Endodermal cell (in vitro differentiated cells): ENCODE measurements around the gene NCBP1. TPM values are rescaled to one million over a fixed set of nuclear protein-coding genes. Genes with fewer than 3 reads are reported as not detected.

Source experiments
- DNase-seq: peaks from one replicate; pipeline ENCODE4 v3.0.0-alpha.2; 2017
- H3K27ac ChIP-seq: 2 replicates; pipeline ENCODE4 v1.5.1; 2013; ENCODE audit warnings: mild to moderate bottlenecking, low read depth, low read length, moderate library complexity
- H3K27me3 ChIP-seq: 2 replicates; pipeline ENCODE4 v1.6.1; 2013; ENCODE audit warnings: mild to moderate bottlenecking, low read length, moderate library complexity; ENCODE audit not compliant: insufficient read depth, control insufficient read depth, poor library complexity, severe bottlenecking
- H3K36me3 ChIP-seq: 2 replicates; pipeline ENCODE4 v1.7.0; 2013; ENCODE audit warnings: mild to moderate bottlenecking, low read length, moderate library complexity; ENCODE audit not compliant: control insufficient read depth, insufficient read depth
- H3K4me1 ChIP-seq: one replicate; pipeline ENCODE4 v1.7.0; 2013; ENCODE audit warnings: low read length; ENCODE audit not compliant: control insufficient read depth, insufficient read depth
- H3K4me3 ChIP-seq: 2 replicates; pipeline ENCODE4 v1.5.1; 2013; ENCODE audit warnings: mild to moderate bottlenecking, low read length, moderate library complexity
- H3K9ac ChIP-seq: 2 replicates; pipeline ENCODE4 v1.6.1; 2013; ENCODE audit warnings: mild to moderate bottlenecking, low read length, moderate library complexity; ENCODE audit not compliant: poor library complexity, severe bottlenecking; ENCODE audit errors: extremely low read depth
- H3K9me3 ChIP-seq: 2 replicates; pipeline ENCODE4 v1.6.1; 2013; ENCODE audit warnings: mild to moderate bottlenecking, low read length, moderate library complexity; ENCODE audit not compliant: control insufficient read depth
- H3K27ac Mint-ChIP-seq: 2 replicates; pipeline ENCODE4 v1.8.0; 2020; ENCODE audit warnings: mixed read lengths
- H3K27me3 Mint-ChIP-seq: 2 replicates; pipeline ENCODE4 v1.8.0; 2021; ENCODE audit warnings: mild to moderate bottlenecking, mixed read lengths; ENCODE audit not compliant: insufficient read depth
- H3K36me3 Mint-ChIP-seq: 2 replicates; pipeline ENCODE4 v1.8.0; 2020; ENCODE audit warnings: low read depth, mixed read lengths
- H3K4me1 Mint-ChIP-seq: 2 replicates; pipeline ENCODE4 v1.8.0; 2020; ENCODE audit warnings: mixed read lengths
- H3K4me3 Mint-ChIP-seq: 2 replicates; pipeline ENCODE4 v1.8.0; 2020; ENCODE audit warnings: mild to moderate bottlenecking, moderate library complexity, mixed read lengths
- H3K9me3 Mint-ChIP-seq: 2 replicates; pipeline ENCODE4 v1.8.0; 2020; ENCODE audit warnings: mild to moderate bottlenecking, mixed read lengths
- WGBS, 2 experiments: methylation state at CpG; one replicate each; pipeline versions ENCODE4 v1.1.5 to v1.1.7; 2013; ENCODE audit warnings: missing lambda C conversion rate in 2 of 2, mixed read lengths in 1 of 2; ENCODE audit not compliant: insufficient coverage in 1 of 2, insufficient read length in 1 of 2; 5-methylcytosine and 5-hydroxymethylcytosine counted together
- total RNA-seq, 2 donors: library from RNA; stranded (reverse); fragmentation: NEBNext Ultra II Directional in 1 of 2; extraction: Animal tissue kit (Norgen Biotek cat#: 25700) in 1 of 2; gene quantifications; 2 replicates in 1 of 2; 3 replicates in 1 of 2; pipeline ENCODE4 v1.2.1, GENCODE V29; 2021
- TF ChIP-seq, protein P1 (sequence below): fragments of 200-600 bp; sonication (generic); conservative IDR thresholded peaks from 2 replicates; pipeline ENCODE4 v1.5.0; 2021; ENCODE audit warnings: antibody characterized with exemption, mild to moderate bottlenecking

Gene NCBP1
- total RNA-seq, 2 donors from 2014 or later, result 47.0 to 51.7 TPM

DNA sequence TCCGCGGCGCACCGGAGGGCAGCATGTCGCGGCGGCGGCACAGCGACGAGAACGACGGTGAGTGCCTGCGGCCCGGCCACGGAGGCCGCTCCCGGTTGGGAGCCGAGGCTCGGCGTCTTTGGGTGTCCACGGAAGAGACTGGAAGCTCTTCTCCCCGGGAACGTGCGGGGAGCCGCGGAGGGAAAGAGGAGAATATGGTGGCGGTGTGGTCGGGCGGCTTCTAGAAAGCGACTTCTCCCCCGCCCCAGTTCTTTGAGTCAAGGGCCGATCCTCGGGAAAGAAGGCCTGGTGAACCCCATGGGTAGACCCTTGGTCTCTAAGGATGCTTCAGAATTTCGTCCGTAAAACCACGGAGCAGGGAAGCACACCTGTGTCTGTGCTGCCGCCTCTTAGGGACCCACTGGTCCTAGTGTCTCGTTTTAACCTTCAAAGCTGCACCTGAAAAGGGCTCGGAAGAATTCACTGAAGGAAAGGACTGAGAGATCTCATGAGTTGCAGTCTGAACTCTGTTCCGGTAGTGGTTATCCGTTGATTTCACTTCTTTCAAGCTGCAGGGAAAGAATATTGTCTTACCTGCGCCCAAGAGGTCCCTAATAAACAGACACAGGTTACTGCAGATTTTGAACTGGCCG lies 354 bp downstream of the NCBP1 start:
- DNase-seq, result no peak
- 0 to 1% methylated on average over 29 to 43 of the region's 43 CpGs for WGBS, 2 experiments
- TF ChIP-seq, protein P1, sequence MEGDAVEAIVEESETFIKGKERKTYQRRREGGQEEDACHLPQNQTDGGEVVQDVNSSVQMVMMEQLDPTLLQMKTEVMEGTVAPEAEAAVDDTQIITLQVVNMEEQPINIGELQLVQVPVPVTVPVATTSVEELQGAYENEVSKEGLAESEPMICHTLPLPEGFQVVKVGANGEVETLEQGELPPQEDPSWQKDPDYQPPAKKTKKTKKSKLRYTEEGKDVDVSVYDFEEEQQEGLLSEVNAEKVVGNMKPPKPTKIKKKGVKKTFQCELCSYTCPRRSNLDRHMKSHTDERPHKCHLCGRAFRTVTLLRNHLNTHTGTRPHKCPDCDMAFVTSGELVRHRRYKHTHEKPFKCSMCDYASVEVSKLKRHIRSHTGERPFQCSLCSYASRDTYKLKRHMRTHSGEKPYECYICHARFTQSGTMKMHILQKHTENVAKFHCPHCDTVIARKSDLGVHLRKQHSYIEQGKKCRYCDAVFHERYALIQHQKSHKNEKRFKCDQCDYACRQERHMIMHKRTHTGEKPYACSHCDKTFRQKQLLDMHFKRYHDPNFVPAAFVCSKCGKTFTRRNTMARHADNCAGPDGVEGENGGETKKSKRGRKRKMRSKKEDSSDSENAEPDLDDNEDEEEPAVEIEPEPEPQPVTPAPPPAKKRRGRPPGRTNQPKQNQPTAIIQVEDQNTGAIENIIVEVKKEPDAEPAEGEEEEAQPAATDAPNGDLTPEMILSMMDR, result no peak
- Histone ChIP-seq H3K4me3 (peak overlapping the region; percentile 95), H3K4me1 (peaks cover 2% of the 10 kb centered on the region), H3K27me3 (no peaks in the 10 kb centered on the region), H3K36me3 (no peaks in the 10 kb centered on the region), H3K27ac (peak overlapping the region; percentile 100), H3K9ac (peak overlapping the region; percentile 100), H3K9me3 (no peaks in the 10 kb centered on the region)
- no peaks in the 10 kb centered on the region for H3K36me3 Mint-ChIP-seq
- H3K4me1 Mint-ChIP-seq, result peaks cover 29% of the 10 kb centered on the region
- peak overlapping the region; percentile 100 for H3K27ac Mint-ChIP-seq
- H3K27me3 Mint-ChIP-seq, result no peaks in the 10 kb centered on the region
- peak overlapping the region; percentile 74 for H3K4me3 Mint-ChIP-seq
- no peaks in the 10 kb centered on the region for H3K9me3 Mint-ChIP-seq

- H3K9ac ChIP-seq, result peak overlapping the region; percentile 100
- no peak overlapping the region for H3K27ac ChIP-seq
Observed at GRCh38 chr9:97635026-97635425, 1.4 kb downstream of the NCBP1 start.

DNA sequence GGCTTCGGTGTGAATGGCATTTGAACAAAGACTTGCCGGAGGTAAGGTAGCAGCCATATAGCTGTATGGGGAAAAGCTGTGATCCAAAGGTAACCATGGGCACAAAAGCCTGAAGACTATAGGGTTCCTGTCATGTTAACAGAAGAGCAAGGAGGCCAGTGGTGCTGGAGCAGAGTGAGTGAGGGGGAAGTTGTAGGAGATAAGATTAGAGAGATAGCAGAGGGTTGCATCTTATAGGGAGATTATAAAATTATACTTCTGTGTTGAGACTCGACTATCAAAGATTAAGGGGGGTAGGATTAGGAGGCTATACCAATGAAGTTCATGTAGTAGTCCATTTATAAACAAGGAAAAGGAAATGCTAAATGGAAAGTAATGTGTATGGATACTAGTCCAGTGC lies 3.3 kb downstream of the NCBP1 start:
- 90 to 91% methylated on average over 3 of the region's 3 CpGs for WGBS, 2 experiments
- Histone ChIP-seq H3K9ac (no peak overlapping the region), H3K4me1 (peaks cover 2% of the 10 kb centered on the region), H3K27ac (no peak overlapping the region), H3K36me3 (peaks cover 10% of the 10 kb centered on the region), H3K27me3 (no peaks in the 10 kb centered on the region), H3K9me3 (no peaks in the 10 kb centered on the region), H3K4me3 (peak overlapping the region; percentile 62)
- no peaks in the 10 kb centered on the region for H3K27me3 Mint-ChIP-seq
- peaks cover 5% of the 10 kb centered on the region for H3K36me3 Mint-ChIP-seq
- no peaks in the 10 kb centered on the region for H3K9me3 Mint-ChIP-seq
- H3K4me1 Mint-ChIP-seq, result peaks cover 23% of the 10 kb centered on the region
- DNase-seq, result no peak
- H3K4me3 Mint-ChIP-seq, result no peak overlapping the region
- TF ChIP-seq, protein P1, result no peak
- H3K27ac Mint-ChIP-seq, result no peak overlapping the region

More at GRCh38 chr9:97635026-97635425, 1.4 kb downstream of the NCBP1 start:
- 84 to 86% methylated on average over 3 to 7 of the region's 7 CpGs for WGBS, 2 experiments
- Mint-ChIP-seq H3K4me1 (peaks cover 26% of the 10 kb centered on the region), H3K36me3 (no peaks in the 10 kb centered on the region), H3K9me3 (no peaks in the 10 kb centered on the region), H3K4me3 (peak overlapping the region; percentile 74), H3K27me3 (no peaks in the 10 kb centered on the region), H3K27ac (no peak overlapping the region)
- TF ChIP-seq, protein P1, result no peak
- H3K36me3 ChIP-seq, result no peaks in the 10 kb centered on the region
- no peaks in the 10 kb centered on the region for H3K27me3 ChIP-seq
- no peaks in the 10 kb centered on the region for H3K9me3 ChIP-seq
- peaks cover 2% of the 10 kb centered on the region for H3K4me1 ChIP-seq
- no peak for DNase-seq
- H3K4me3 ChIP-seq, result peak overlapping the region; percentile 95
